ENCODE data around the gene BEND6. TPM values are rescaled to one million over a fixed set of nuclear protein-coding genes. Genes with fewer than 3 reads are reported as not detected.
"Not testable (repeated sequence)": the region's sequence is repeated elsewhere in the genome, so short reads cannot be mapped to it uniquely, and the experiment has no call there.

BEND6 gene
- total RNA-seq, 1 donor: 13.4 TPM

- DNase-seq (ENCODE audit: low read depth): no peak
- no peak overlapping the region for H3K4me3 ChIP-seq (ENCODE audit: low read depth, low read length)
- no peak for TF ChIP-seq CTCF (IDR thresholded peaks at IDR 0.05; ENCODE audit: insufficient read depth, low read depth, low read length)
Observed at GRCh38 chr6:56992036-56992435, 37.1 kb downstream of the BEND6 start.

- H3K4me3 ChIP-seq (ENCODE audit: low read depth, low read length): no peak overlapping the region
- no peak for DNase-seq (ENCODE audit: low read depth)
- TF ChIP-seq CTCF (IDR thresholded peaks at IDR 0.05; ENCODE audit: insufficient read depth, low read depth, low read length): no peak
Observed at GRCh38 chr6:56992703-56993102, 37.8 kb downstream of the BEND6 start.

GRCh38 chr6:56995347-56995902 lies 40.5 kb downstream of the BEND6 start:
- no peak for DNase-seq (ENCODE audit: low read depth)
- no peak for TF ChIP-seq CTCF (IDR thresholded peaks at IDR 0.05; ENCODE audit: insufficient read depth, low read depth, low read length)
- H3K4me3 ChIP-seq (ENCODE audit: low read depth, low read length): no peak overlapping the region

- DNase-seq (ENCODE audit: low read depth): no peak
- TF ChIP-seq CTCF (IDR thresholded peaks at IDR 0.05; ENCODE audit: insufficient read depth, low read depth, low read length): no peak
- H3K4me3 ChIP-seq (ENCODE audit: low read depth, low read length): no peak overlapping the region
Observed at GRCh38 chr6:56996401-56996800, 41.5 kb downstream of the BEND6 start.

GRCh38 chr6:56999049-56999448 lies 44.1 kb downstream of the BEND6 start:
- TF ChIP-seq CTCF (IDR thresholded peaks at IDR 0.05; ENCODE audit: insufficient read depth, low read depth, low read length): no peak
- DNase-seq (ENCODE audit: low read depth): no peak
- no peak overlapping the region for H3K4me3 ChIP-seq (ENCODE audit: low read depth, low read length)

GRCh38 chr6:56999748-57000147 lies 44.8 kb downstream of the BEND6 start:
- not testable (repeated sequence) for DNase-seq (ENCODE audit: low read depth); H3K4me3 ChIP-seq (ENCODE audit: low read depth, low read length)

- no peak for DNase-seq (ENCODE audit: low read depth)
- H3K4me3 ChIP-seq (ENCODE audit: low read depth, low read length): no peak overlapping the region
- TF ChIP-seq CTCF (IDR thresholded peaks at IDR 0.05; ENCODE audit: insufficient read depth, low read depth, low read length): no peak
Observed at GRCh38 chr6:57002197-57002596, 47.3 kb downstream of the BEND6 start.
